ENCODE results near the gene DPP10. TPM values are rescaled to one million over a fixed set of nuclear protein-coding genes. Genes with fewer than 3 reads are reported as not detected.

DPP10 gene
- total RNA-seq, 1 experiment from 2014 or later: not detected

- H3K4me1 Mint-ChIP-seq (ENCODE audit: insufficient read depth, unreplicated experiment): no peaks in the 10 kb centered on the region
- no peak overlapping the region for H3K4me3 Mint-ChIP-seq (ENCODE audit: unreplicated experiment)
- H3K27ac Mint-ChIP-seq (ENCODE audit: low read depth, unreplicated experiment): no peak overlapping the region
- DNase-seq (ENCODE audit: unreplicated experiment): no peak
- intact Hi-C loops (cut with micrococcal nuclease): no loop called here
- H3K9me3 Mint-ChIP-seq (ENCODE audit: unreplicated experiment): peaks cover 18% of the 10 kb centered on the region
- no peaks in the 10 kb centered on the region for H3K27me3 Mint-ChIP-seq (ENCODE audit: insufficient read depth, unreplicated experiment)
- POLR2A ChIA-PET: no interaction called here
- BruUV-seq (replicated peaks): no TSS peak
- no peaks in the 10 kb centered on the region for H3K36me3 Mint-ChIP-seq (ENCODE audit: insufficient read depth, unreplicated experiment)
- CTCF ChIA-PET: interaction anchor here (1.0 kb wide), 1 partner anchor 200 kb away, joined by 5 read pairs; no protein-coding TSS in a partner anchor
- no peak for TF ChIP-seq CTCF (IDR thresholded peaks at IDR 0.05; ENCODE audit: unreplicated experiment)
These were observed 371.9 kb downstream of the DPP10 start for GRCh38 chr2:114814355-114814754.

GRCh38 chr2:114821055-114821454, 378.6 kb downstream of the DPP10 start:
- intact Hi-C loops (cut with micrococcal nuclease): no loop called here

GRCh38 chr2:114843963-114844362, 401.5 kb downstream of the DPP10 start:
- no peak for TF ChIP-seq CTCF (IDR thresholded peaks at IDR 0.05; ENCODE audit: unreplicated experiment)
- H3K27me3 Mint-ChIP-seq (ENCODE audit: insufficient read depth, unreplicated experiment): no peaks in the 10 kb centered on the region
- H3K4me1 Mint-ChIP-seq (ENCODE audit: insufficient read depth, unreplicated experiment): no peaks in the 10 kb centered on the region
- intact Hi-C loops (cut with micrococcal nuclease): no loop called here
- H3K36me3 Mint-ChIP-seq (ENCODE audit: insufficient read depth, unreplicated experiment): no peaks in the 10 kb centered on the region
- ChIA-PET CTCF (interaction anchor here (0.5 kb wide), 1 partner anchor 327 kb away, joined by 4 read pairs; no protein-coding TSS in a partner anchor), POLR2A (no interaction called here)
- H3K4me3 Mint-ChIP-seq (ENCODE audit: unreplicated experiment): no peak overlapping the region
- H3K27ac Mint-ChIP-seq (ENCODE audit: low read depth, unreplicated experiment): no peak overlapping the region
- peaks cover 13% of the 10 kb centered on the region for H3K9me3 Mint-ChIP-seq (ENCODE audit: unreplicated experiment)
- DNase-seq (ENCODE audit: unreplicated experiment): no peak
- BruUV-seq (replicated peaks): no TSS peak

More at GRCh38 chr2:114821055-114821454, 378.6 kb downstream of the DPP10 start:
- POLR2A ChIA-PET: no interaction called here
- no peak overlapping the region for H3K4me3 Mint-ChIP-seq (ENCODE audit: unreplicated experiment)
- H3K4me1 Mint-ChIP-seq (ENCODE audit: insufficient read depth, unreplicated experiment): no peaks in the 10 kb centered on the region
- TF ChIP-seq CTCF (IDR thresholded peaks at IDR 0.05; ENCODE audit: unreplicated experiment): no peak
- H3K9me3 Mint-ChIP-seq (ENCODE audit: unreplicated experiment): peaks cover 26% of the 10 kb centered on the region
- CTCF ChIA-PET: no interaction called here
- BruUV-seq (replicated peaks): no TSS peak
- no peak overlapping the region for H3K27ac Mint-ChIP-seq (ENCODE audit: low read depth, unreplicated experiment)
- no peaks in the 10 kb centered on the region for H3K27me3 Mint-ChIP-seq (ENCODE audit: insufficient read depth, unreplicated experiment)
- H3K36me3 Mint-ChIP-seq (ENCODE audit: insufficient read depth, unreplicated experiment): no peaks in the 10 kb centered on the region
- DNase-seq (ENCODE audit: unreplicated experiment): no peak

- H3K36me3 Mint-ChIP-seq (ENCODE audit: insufficient read depth, unreplicated experiment): no peaks in the 10 kb centered on the region
- DNase-seq (ENCODE audit: unreplicated experiment): no peak
- H3K27ac Mint-ChIP-seq (ENCODE audit: low read depth, unreplicated experiment): no peak overlapping the region
- no peaks in the 10 kb centered on the region for H3K27me3 Mint-ChIP-seq (ENCODE audit: insufficient read depth, unreplicated experiment)
- no TSS peak for BruUV-seq (replicated peaks)
- no peak overlapping the region for H3K4me3 Mint-ChIP-seq (ENCODE audit: unreplicated experiment)
- TF ChIP-seq CTCF (IDR thresholded peaks at IDR 0.05; ENCODE audit: unreplicated experiment): no peak
- intact Hi-C loops (cut with micrococcal nuclease): no loop called here
- ChIA-PET POLR2A (no interaction called here), CTCF (no interaction called here)
- H3K4me1 Mint-ChIP-seq (ENCODE audit: insufficient read depth, unreplicated experiment): no peaks in the 10 kb centered on the region
- peaks cover 9% of the 10 kb centered on the region for H3K9me3 Mint-ChIP-seq (ENCODE audit: unreplicated experiment)
These were observed 414.8 kb downstream of the DPP10 start for GRCh38 chr2:114857196-114857595.

Measured in MCF 10A (cell line).